ENCODE measurements around the gene TMEM106C. TPM values are rescaled to one million over a fixed set of nuclear protein-coding genes. Genes with fewer than 3 reads are reported as not detected.

The TMEM106C gene
- total and polyA plus RNA-seq, 9 of the 15 experiments (the other 6 are each of a cell fraction or from before 2014, with no cell fraction given): 37.6 to 183 (median 57.2) TPM

GRCh38 chr12:47975816-47976215 is 12.4 kb downstream of the TMEM106C start:
- Histone ChIP-seq H3K9me1 (ENCODE audit: control insufficient read depth, insufficient read depth, low read length) (no peaks in the 10 kb centered on the region), H3K4me2 (ENCODE audit: insufficient read depth, low read length) (no peak overlapping the region), H3K36me3 (ENCODE audit: control insufficient read depth, insufficient read depth, low read length) (no peaks in the 10 kb centered on the region), H3K9ac (ENCODE audit: insufficient read depth in 1 of 2, low read depth in 2 of 2, low read length in 2 of 2) (peak overlapping the region in 1 of 2 experiments; percentile 17; a peak in 1 of 4 replicates), H2AFZ (ENCODE audit: low read depth, low read length) (no peak overlapping the region), H3K27ac (ENCODE audit: extremely low read depth, low read depth, low read length) (no peak overlapping the region), H4K20me1 (replicated peaks; ENCODE audit: control insufficient read depth, insufficient read depth, low read length) (peaks cover 7% of the 10 kb centered on the region; the same call in 1 of the 2 replicates), H3K27me3 (ENCODE audit: control insufficient read depth in 2 of 2, insufficient read depth in 2 of 2, low read length in 2 of 2) (peaks cover 41 to 89% of the 10 kb centered on the region in 2 experiments), H3K9me3 (replicated peaks; ENCODE audit: control insufficient read depth, insufficient read depth, low read depth, low read length) (no peaks in the 10 kb centered on the region; the same call in 1 of the 2 replicates), H3K4me3 (no peak overlapping the region), H3K4me1 (replicated peaks in 1 of 2; ENCODE audit: control insufficient read depth in 2 of 2, insufficient read depth in 2 of 2, low read length in 2 of 2) (peaks cover 0 to 5% of the 10 kb centered on the region in 2 experiments; a peak in 2 of 5 replicates), H3K79me2 (ENCODE audit: control insufficient read depth, insufficient read depth, low read length) (no peaks in the 10 kb centered on the region)
- intact Hi-C loops (cut with micrococcal nuclease): no loop called here
- TF ChIP-seq ZNF707 (CRISPR knock-in tag; conservative IDR thresholded peaks at IDR 0.05) (no peak), EGR1 (conservative IDR thresholded peaks at IDR 0.05) (peak; percentile 29; the same call in 1 of the 2 replicates)
- CTCF ChIA-PET (ENCODE audit: low intra/inter-chr PET ratio): no interaction called here
- POLR2A ChIA-PET: interaction anchor here (0.7 kb wide), 1 partner anchor 123 kb away, joined by 3 read pairs; no protein-coding TSS in a partner anchor
- in situ Hi-C loops (cut with MboI): no loop called here
- BruUV-seq (replicated peaks): no TSS peak
- FAIRE-seq: no peak
- no peak for ATAC-seq
- DNase-seq (ENCODE audit: extremely low read depth in 1 of 4, low spot score in 3 of 4): no peak
- 3% methylated on average over 11 of the region's 11 CpGs for WGBS (ENCODE audit: insufficient coverage, low coverage, missing lambda C conversion rate)

- Histone ChIP-seq H3K27ac (ENCODE audit: extremely low read depth, low read depth, low read length) (no peak overlapping the region), H3K79me2 (ENCODE audit: control insufficient read depth, insufficient read depth, low read length) (no peaks in the 10 kb centered on the region), H3K9me3 (replicated peaks; ENCODE audit: control insufficient read depth, insufficient read depth, low read depth, low read length) (no peaks in the 10 kb centered on the region; the same call in 1 of the 2 replicates), H3K4me2 (ENCODE audit: insufficient read depth, low read length) (no peak overlapping the region), H2AFZ (ENCODE audit: low read depth, low read length) (no peak overlapping the region), H4K20me1 (replicated peaks; ENCODE audit: control insufficient read depth, insufficient read depth, low read length) (peaks cover 7% of the 10 kb centered on the region; the same call in 1 of the 2 replicates), H3K36me3 (ENCODE audit: control insufficient read depth, insufficient read depth, low read length) (no peaks in the 10 kb centered on the region), H3K4me3 (no peak overlapping the region), H3K9me1 (ENCODE audit: control insufficient read depth, insufficient read depth, low read length) (no peaks in the 10 kb centered on the region), H3K27me3 (ENCODE audit: control insufficient read depth in 2 of 2, insufficient read depth in 2 of 2, low read length in 2 of 2) (peaks cover 45 to 99% of the 10 kb centered on the region in 2 experiments), H3K4me1 (replicated peaks in 1 of 2; ENCODE audit: control insufficient read depth in 2 of 2, insufficient read depth in 2 of 2, low read length in 2 of 2) (peaks cover 0 to 16% of the 10 kb centered on the region in 2 experiments; a peak in 2 of 5 replicates), H3K9ac (ENCODE audit: insufficient read depth in 1 of 2, low read depth in 2 of 2, low read length in 2 of 2) (no peak overlapping the region)
- BruUV-seq (replicated peaks): no TSS peak
- ChIA-PET POLR2A (no interaction called here), CTCF (ENCODE audit: low intra/inter-chr PET ratio) (no interaction called here)
- 7% methylated on average over 12 of the region's 12 CpGs for WGBS (ENCODE audit: insufficient coverage, low coverage, missing lambda C conversion rate)
- in situ Hi-C loops (cut with MboI): no loop called here
- no peak for ATAC-seq
- no peak for FAIRE-seq
- DNase-seq (ENCODE audit: extremely low read depth in 1 of 4, low spot score in 3 of 4): no peak
- intact Hi-C loops (cut with micrococcal nuclease): no loop called here
- TF ChIP-seq TFAP4 (CRISPR knock-in tag; IDR thresholded peaks at IDR 0.05; ENCODE audit: borderline replicate concordance) (no peak), PPARD (CRISPR knock-in tag; IDR thresholded peaks at IDR 0.05) (no peak), ZNF561 (CRISPR knock-in tag; conservative IDR thresholded peaks at IDR 0.05) (no peak), PRDM10 (IDR thresholded peaks at IDR 0.05; ENCODE audit: partially characterized antibody) (no peak)
These were observed 13.8 kb downstream of the TMEM106C start for GRCh38 chr12:47977046-47977771.
